Measurements from ENCODE around the gene C15orf39.

DNA sequence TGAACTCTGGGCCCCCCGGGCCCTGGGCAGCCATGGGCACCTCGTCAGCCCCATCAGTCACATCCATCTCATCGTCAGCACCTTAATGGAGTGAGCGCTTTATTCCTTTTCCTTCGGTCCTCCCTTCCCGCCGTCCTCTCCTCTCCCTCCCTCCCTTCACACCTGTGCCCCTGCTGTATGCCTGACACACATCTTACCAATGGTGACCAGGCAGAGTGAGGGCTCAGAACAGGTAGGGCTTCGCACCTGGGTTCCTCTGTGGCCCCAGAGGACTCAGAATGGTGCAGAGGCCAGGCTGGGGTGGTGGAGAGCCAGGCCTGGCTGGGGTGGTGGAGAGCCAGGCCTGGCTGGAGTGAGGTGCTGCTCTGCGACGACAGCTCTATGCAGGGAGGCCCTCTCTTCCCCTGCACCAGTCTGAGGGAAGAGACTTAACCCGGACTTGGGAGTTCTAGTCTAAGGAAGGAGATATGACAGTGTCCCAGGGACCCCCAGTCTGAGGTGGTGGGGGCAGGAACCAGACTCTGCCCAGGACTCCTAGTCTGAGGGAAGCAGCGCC is 11.6 kb downstream of the C15orf39 start:
- TF ChIP-seq CTCF (IDR thresholded peaks at IDR 0.05; ENCODE audit: borderline replicate concordance, extremely low read depth, low read length, poor library complexity, severe bottlenecking), result no peak
- TF ChIP-seq EZH2 (IDR thresholded peaks at IDR 0.05; ENCODE audit: borderline replicate concordance, low read depth, low read length, severe bottlenecking), result no peak

Data from DND-41 (cell line).